ENCODE results near the gene KAZN. TPM values are rescaled to one million over a fixed set of nuclear protein-coding genes. Genes with fewer than 3 reads are reported as not detected.

The KAZN gene
- total and polyA plus RNA-seq, 4 donors, result 4.4 to 19.3 (median 9.6) TPM

- Histone ChIP-seq H3K4me1 (ENCODE audit: control insufficient read depth in 1 of 2, insufficient read depth in 2 of 2, low read length in 2 of 2) (no peaks in the 10 kb centered on the region), H3K36me3 (ENCODE audit: control insufficient read depth in 1 of 2, insufficient read depth in 2 of 2, low read length in 1 of 2) (no peaks in the 10 kb centered on the region), H3K9me3 (ENCODE audit: control insufficient read depth, low read length) (no peaks in the 10 kb centered on the region), H3K27ac (ENCODE audit: low read depth in 1 of 2, low read length in 2 of 2) (no peak overlapping the region), H3K4me3 (ENCODE audit: low read length in 2 of 2) (no peak overlapping the region), H3K27me3 (ENCODE audit: control insufficient read depth in 1 of 2, insufficient read depth in 2 of 2, low read length in 1 of 2) (no peaks in the 10 kb centered on the region)
- intact Hi-C loops (cut with DNase I), result loop anchor here (5.0 to 10.0 kb wide), 2 partner anchors 50 to 247 kb away; partner anchors contain the start of gene EFHD2 (in 1 of the 2)
- DNase-seq, result no peak
- ATAC-seq (ENCODE audit: low FRiP score), result no peak
- WGBS, 2 donors, result 83 to 87% methylated on average over 17 of the region's 17 CpGs
Measured at GRCh38 chr1:15157524-15158399, 559.3 kb downstream of the KAZN start.

- intact Hi-C loops (cut with DNase I), result loop anchor here (5.0 to 10.0 kb wide), 2 partner anchors 49 to 246 kb away; partner anchors contain the start of gene EFHD2 (in 1 of the 2)
- WGBS, 2 donors, result 65 to 85% methylated on average over 13 of the region's 13 CpGs
Measured at GRCh38 chr1:15158506-15159165, 560.2 kb downstream of the KAZN start.

GRCh38 chr1:15159166-15159555 is 560.7 kb downstream of the KAZN start:
- H3K4me3 ChIP-seq (ENCODE audit: low read length in 2 of 2), result no peak overlapping the region
- no peak overlapping the region for H3K27ac ChIP-seq (ENCODE audit: low read depth in 1 of 2, low read length in 2 of 2)
- no peaks in the 10 kb centered on the region for H3K4me1 ChIP-seq (ENCODE audit: control insufficient read depth in 1 of 2, insufficient read depth in 2 of 2, low read length in 2 of 2)
- DNase-seq (no peak), ATAC-seq (ENCODE audit: low FRiP score) (no peak)
- no peaks in the 10 kb centered on the region for H3K9me3 ChIP-seq (ENCODE audit: control insufficient read depth, low read length)
- WGBS, 2 donors, result 49 to 63% methylated on average over 7 of the region's 7 CpGs
- H3K36me3 ChIP-seq (ENCODE audit: control insufficient read depth in 1 of 2, insufficient read depth in 2 of 2, low read length in 1 of 2), result no peaks in the 10 kb centered on the region
- intact Hi-C loops (cut with DNase I), result loop anchor here (5.0 to 10.0 kb wide), 2 partner anchors 48 to 246 kb away; partner anchors contain the start of gene EFHD2 (in 1 of the 2)
- no peaks in the 10 kb centered on the region for H3K27me3 ChIP-seq (ENCODE audit: control insufficient read depth in 1 of 2, insufficient read depth in 2 of 2, low read length in 1 of 2)

More at GRCh38 chr1:15158506-15159165, 560.2 kb downstream of the KAZN start:
- no peaks in the 10 kb centered on the region for H3K27me3 ChIP-seq (ENCODE audit: control insufficient read depth in 1 of 2, insufficient read depth in 2 of 2, low read length in 1 of 2)
- DNase-seq (no peak), ATAC-seq (ENCODE audit: low FRiP score) (no peak)
- no peaks in the 10 kb centered on the region for H3K9me3 ChIP-seq (ENCODE audit: control insufficient read depth, low read length)
- no peaks in the 10 kb centered on the region for H3K4me1 ChIP-seq (ENCODE audit: control insufficient read depth in 1 of 2, insufficient read depth in 2 of 2, low read length in 2 of 2)
- no peaks in the 10 kb centered on the region for H3K36me3 ChIP-seq (ENCODE audit: control insufficient read depth in 1 of 2, insufficient read depth in 2 of 2, low read length in 1 of 2)
- H3K27ac ChIP-seq (ENCODE audit: low read depth in 1 of 2, low read length in 2 of 2), result no peak overlapping the region
- no peak overlapping the region for H3K4me3 ChIP-seq (ENCODE audit: low read length in 2 of 2)

- H3K27me3 ChIP-seq (ENCODE audit: control insufficient read depth in 1 of 2, insufficient read depth in 2 of 2, low read length in 1 of 2), result no peaks in the 10 kb centered on the region
- ATAC-seq (ENCODE audit: low FRiP score), result no peak
- no peaks in the 10 kb centered on the region for H3K4me1 ChIP-seq (ENCODE audit: control insufficient read depth in 1 of 2, insufficient read depth in 2 of 2, low read length in 2 of 2)
- no peaks in the 10 kb centered on the region for H3K9me3 ChIP-seq (ENCODE audit: control insufficient read depth, low read length)
- DNase-seq, result no peak
- no peak overlapping the region for H3K27ac ChIP-seq (ENCODE audit: low read depth in 1 of 2, low read length in 2 of 2)
- no peaks in the 10 kb centered on the region for H3K36me3 ChIP-seq (ENCODE audit: control insufficient read depth in 1 of 2, insufficient read depth in 2 of 2, low read length in 1 of 2)
- 50 to 62% methylated on average over 8 of the region's 8 CpGs for WGBS, 2 donors
- intact Hi-C loops (cut with DNase I), result loop anchor here in 1 of 2 donors (2.0 kb wide), 1 partner anchor 48 kb away; no protein-coding TSS in a partner anchor
- no peak overlapping the region for H3K4me3 ChIP-seq (ENCODE audit: low read length in 2 of 2)
Measured at GRCh38 chr1:15160626-15161025, 562.1 kb downstream of the KAZN start.

GRCh38 chr1:15167386-15167785 is 568.9 kb downstream of the KAZN start:
- intact Hi-C loops (cut with DNase I), result no loop called here
- no peak overlapping the region for H3K27ac ChIP-seq (ENCODE audit: low read depth in 1 of 2, low read length in 2 of 2)
- ATAC-seq (ENCODE audit: low FRiP score), result no peak
- no peaks in the 10 kb centered on the region for H3K27me3 ChIP-seq (ENCODE audit: control insufficient read depth in 1 of 2, insufficient read depth in 2 of 2, low read length in 1 of 2)
- H3K4me1 ChIP-seq (ENCODE audit: control insufficient read depth in 1 of 2, insufficient read depth in 2 of 2, low read length in 2 of 2), result no peaks in the 10 kb centered on the region
- H3K9me3 ChIP-seq (ENCODE audit: control insufficient read depth, low read length), result no peaks in the 10 kb centered on the region
- H3K4me3 ChIP-seq (ENCODE audit: low read length in 2 of 2), result no peak overlapping the region
- no peak for DNase-seq
- H3K36me3 ChIP-seq (ENCODE audit: control insufficient read depth in 1 of 2, insufficient read depth in 2 of 2, low read length in 1 of 2), result no peaks in the 10 kb centered on the region
- 24 to 37% methylated on average over 3 of the region's 3 CpGs for WGBS, 2 donors
